WERI-Rb-1 (cell line): ENCODE measurements around the gene OR56B1.

Source experiments
- DNase-seq: peaks from one replicate; pipeline ENCODE4 v3.0.0-alpha.2; 2020
- H3K27ac ChIP-seq: fragments of 250-450 bp; sonication (Bioruptor Pico); 2 replicates; pipeline ENCODE4 v1.5.1; 2020; ENCODE audit warnings: mild to moderate bottlenecking, moderate library complexity
- H3K27me3 ChIP-seq: fragments of 250-450 bp; sonication (Bioruptor Pico); 2 replicates; pipeline ENCODE4 v1.5.1; 2021; ENCODE audit warnings: mild to moderate bottlenecking, low read depth, moderate library complexity; ENCODE audit not compliant: insufficient read depth, severe bottlenecking
- H3K36me3 ChIP-seq: fragments of 250-450 bp; sonication (Bioruptor Pico); 2 replicates; pipeline ENCODE4 v1.5.1; 2020; ENCODE audit warnings: mild to moderate bottlenecking, moderate library complexity
- H3K4me3 ChIP-seq: 2 replicates; pipeline ENCODE4 v1.5.1; 2011; ENCODE audit warnings: low read depth, mild to moderate bottlenecking, control low read depth, low read length
- H3K9me3 ChIP-seq: fragments of 250-450 bp; sonication (Bioruptor Pico); 2 replicates; pipeline ENCODE4 v1.5.1; 2021; ENCODE audit warnings: mild to moderate bottlenecking, moderate library complexity; ENCODE audit not compliant: severe bottlenecking
- TF ChIP-seq, protein P1 (sequence below): IDR thresholded peaks from 2 replicates; pipeline ENCODE4 v1.5.1; 2011; ENCODE audit warnings: low read depth, mild to moderate bottlenecking, control low read depth, inconsistent platforms, low read length

Gene OR56B1

DNA sequence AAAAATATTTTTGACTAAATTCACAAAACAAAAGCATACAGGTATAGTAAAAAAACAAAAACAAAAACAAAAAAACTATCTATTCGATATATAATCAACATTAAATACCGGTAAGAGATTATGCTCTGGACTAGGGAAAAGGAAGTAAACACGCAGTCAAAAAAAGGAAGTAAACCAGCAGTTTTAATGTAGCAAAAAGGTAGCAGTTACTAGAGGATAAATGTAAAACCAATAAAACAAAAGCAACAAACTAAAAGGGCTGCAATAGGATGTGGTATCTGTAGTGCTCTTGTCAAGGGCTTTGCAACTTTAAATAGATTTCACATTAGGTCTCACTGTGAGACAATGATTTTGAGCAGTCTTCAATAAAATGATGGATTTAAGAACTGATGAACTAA lies 44.3 kb upstream of the OR56B1 start:
- Histone ChIP-seq H3K4me3 (no peak overlapping the region), H3K27me3 (peaks cover 70% of the 10 kb centered on the region), H3K9me3 (no peaks in the 10 kb centered on the region), H3K36me3 (no peaks in the 10 kb centered on the region), H3K27ac (no peak overlapping the region)
- DNase-seq: no peak
- TF ChIP-seq, protein P1, sequence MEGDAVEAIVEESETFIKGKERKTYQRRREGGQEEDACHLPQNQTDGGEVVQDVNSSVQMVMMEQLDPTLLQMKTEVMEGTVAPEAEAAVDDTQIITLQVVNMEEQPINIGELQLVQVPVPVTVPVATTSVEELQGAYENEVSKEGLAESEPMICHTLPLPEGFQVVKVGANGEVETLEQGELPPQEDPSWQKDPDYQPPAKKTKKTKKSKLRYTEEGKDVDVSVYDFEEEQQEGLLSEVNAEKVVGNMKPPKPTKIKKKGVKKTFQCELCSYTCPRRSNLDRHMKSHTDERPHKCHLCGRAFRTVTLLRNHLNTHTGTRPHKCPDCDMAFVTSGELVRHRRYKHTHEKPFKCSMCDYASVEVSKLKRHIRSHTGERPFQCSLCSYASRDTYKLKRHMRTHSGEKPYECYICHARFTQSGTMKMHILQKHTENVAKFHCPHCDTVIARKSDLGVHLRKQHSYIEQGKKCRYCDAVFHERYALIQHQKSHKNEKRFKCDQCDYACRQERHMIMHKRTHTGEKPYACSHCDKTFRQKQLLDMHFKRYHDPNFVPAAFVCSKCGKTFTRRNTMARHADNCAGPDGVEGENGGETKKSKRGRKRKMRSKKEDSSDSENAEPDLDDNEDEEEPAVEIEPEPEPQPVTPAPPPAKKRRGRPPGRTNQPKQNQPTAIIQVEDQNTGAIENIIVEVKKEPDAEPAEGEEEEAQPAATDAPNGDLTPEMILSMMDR: no peak

- Histone ChIP-seq H3K27me3 (peaks cover 63% of the 10 kb centered on the region), H3K4me3 (no peak overlapping the region), H3K27ac (no peak overlapping the region), H3K36me3 (no peaks in the 10 kb centered on the region), H3K9me3 (no peaks in the 10 kb centered on the region)
- no peak for DNase-seq
- TF ChIP-seq, protein P1: no peak
Observed at GRCh38 chr11:5694642-5695041, 41.6 kb upstream of the OR56B1 start.

GRCh38 chr11:5695580-5695979 lies 40.7 kb upstream of the OR56B1 start:
- H3K27me3 ChIP-seq: peaks cover 59% of the 10 kb centered on the region
- no peak overlapping the region for H3K4me3 ChIP-seq
- no peaks in the 10 kb centered on the region for H3K9me3 ChIP-seq
- H3K36me3 ChIP-seq: no peaks in the 10 kb centered on the region
- no peak overlapping the region for H3K27ac ChIP-seq
- TF ChIP-seq, protein P1: no peak
- no peak for DNase-seq

DNA sequence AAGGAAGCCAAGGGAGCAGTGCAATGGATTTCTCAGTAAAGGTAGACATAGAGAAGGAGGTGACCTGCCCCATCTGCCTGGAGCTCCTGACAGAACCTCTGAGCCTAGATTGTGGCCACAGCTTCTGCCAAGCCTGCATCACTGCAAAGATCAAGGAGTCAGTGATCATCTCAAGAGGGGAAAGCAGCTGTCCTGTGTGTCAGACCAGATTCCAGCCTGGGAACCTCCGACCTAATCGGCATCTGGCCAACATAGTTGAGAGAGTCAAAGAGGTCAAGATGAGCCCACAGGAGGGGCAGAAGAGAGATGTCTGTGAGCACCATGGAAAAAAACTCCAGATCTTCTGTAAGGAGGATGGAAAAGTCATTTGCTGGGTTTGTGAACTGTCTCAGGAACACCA lies 40.0 kb upstream of the OR56B1 start:
- no peaks in the 10 kb centered on the region for H3K9me3 ChIP-seq
- no peaks in the 10 kb centered on the region for H3K36me3 ChIP-seq
- TF ChIP-seq, protein P1: no peak
- DNase-seq: no peak
- no peak overlapping the region for H3K4me3 ChIP-seq
- no peak overlapping the region for H3K27ac ChIP-seq
- H3K27me3 ChIP-seq: peaks cover 54% of the 10 kb centered on the region

DNA sequence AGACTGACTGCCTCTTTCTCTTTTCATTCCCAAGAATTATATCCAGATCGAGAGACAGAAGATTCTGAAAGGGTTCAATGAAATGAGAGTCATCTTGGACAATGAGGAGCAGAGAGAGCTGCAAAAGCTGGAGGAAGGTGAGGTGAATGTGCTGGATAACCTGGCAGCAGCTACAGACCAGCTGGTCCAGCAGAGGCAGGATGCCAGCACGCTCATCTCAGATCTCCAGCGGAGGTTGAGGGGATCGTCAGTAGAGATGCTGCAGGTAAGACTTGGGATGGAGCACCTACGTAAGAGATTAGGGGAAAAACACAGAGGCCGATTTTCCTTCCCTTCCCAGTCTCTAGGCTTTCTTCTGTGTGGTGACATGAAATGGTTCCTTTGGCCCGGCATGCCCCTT lies 38.0 kb upstream of the OR56B1 start:
- Histone ChIP-seq H3K4me3 (no peak overlapping the region), H3K27me3 (peaks cover 46% of the 10 kb centered on the region), H3K9me3 (no peaks in the 10 kb centered on the region), H3K36me3 (no peaks in the 10 kb centered on the region), H3K27ac (no peak overlapping the region)
- TF ChIP-seq, protein P1: no peak
- DNase-seq: no peak

GRCh38 chr11:5700421-5701054 lies 35.7 kb upstream of the OR56B1 start:
- H3K36me3 ChIP-seq: no peaks in the 10 kb centered on the region
- TF ChIP-seq, protein P1: no peak
- no peak overlapping the region for H3K4me3 ChIP-seq
- H3K27ac ChIP-seq: no peak overlapping the region
- H3K9me3 ChIP-seq: no peaks in the 10 kb centered on the region
- H3K27me3 ChIP-seq: peaks cover 30% of the 10 kb centered on the region
- no peak for DNase-seq
